Colon (tissue), 2 donors: ENCODE data around the gene TRPM4.
"Not testable (repeated sequence)": the region's sequence is repeated elsewhere in the genome, so short reads cannot be mapped to it uniquely, and the experiment has no call there.

ENCODE experiments used
- FAIRE-seq: peaks from 2 replicates; lab custom pipeline; 2012; peaks lifted over from hg19 to GRCh38; lab: Jason Lieb, UNC
- donor health status: control.
- donor health status: control.

TRPM4 gene

GRCh38 chr19:49157445-49158224 lies at the start of gene TRPM4:
Gene TRPM4, plus strand, starts transcription at chr19:49157792. Its CDS starts 75 bp downstream, at chr19:49157867.
- no peak for FAIRE-seq

DNA sequence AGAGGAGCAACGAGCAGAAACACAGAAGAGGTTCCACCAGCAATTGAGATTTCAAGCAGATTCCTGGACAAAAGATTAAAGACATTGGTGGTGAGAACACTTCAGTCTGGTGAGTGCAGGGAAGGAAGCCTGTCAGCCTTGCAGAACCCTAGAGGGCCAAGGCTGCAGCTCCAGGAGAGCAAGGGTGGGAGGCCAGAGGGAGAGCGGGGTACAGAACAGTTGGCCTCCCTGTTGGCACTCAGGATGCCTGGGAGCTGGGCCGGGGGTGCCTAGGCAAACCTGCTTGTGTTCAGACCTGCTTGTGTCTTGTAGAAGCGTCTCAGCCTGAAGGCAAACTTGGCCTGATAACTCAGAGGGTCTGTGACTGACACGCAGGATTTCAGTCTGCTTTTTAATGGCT lies 48.5 kb upstream of the TRPM4 start:
- FAIRE-seq = no peak

GRCh38 chr19:49109569-49110233 lies 47.9 kb upstream of the TRPM4 start:
- no peak for FAIRE-seq

GRCh38 chr19:49110567-49110966 lies 47.0 kb upstream of the TRPM4 start:
- no peak for FAIRE-seq

DNA sequence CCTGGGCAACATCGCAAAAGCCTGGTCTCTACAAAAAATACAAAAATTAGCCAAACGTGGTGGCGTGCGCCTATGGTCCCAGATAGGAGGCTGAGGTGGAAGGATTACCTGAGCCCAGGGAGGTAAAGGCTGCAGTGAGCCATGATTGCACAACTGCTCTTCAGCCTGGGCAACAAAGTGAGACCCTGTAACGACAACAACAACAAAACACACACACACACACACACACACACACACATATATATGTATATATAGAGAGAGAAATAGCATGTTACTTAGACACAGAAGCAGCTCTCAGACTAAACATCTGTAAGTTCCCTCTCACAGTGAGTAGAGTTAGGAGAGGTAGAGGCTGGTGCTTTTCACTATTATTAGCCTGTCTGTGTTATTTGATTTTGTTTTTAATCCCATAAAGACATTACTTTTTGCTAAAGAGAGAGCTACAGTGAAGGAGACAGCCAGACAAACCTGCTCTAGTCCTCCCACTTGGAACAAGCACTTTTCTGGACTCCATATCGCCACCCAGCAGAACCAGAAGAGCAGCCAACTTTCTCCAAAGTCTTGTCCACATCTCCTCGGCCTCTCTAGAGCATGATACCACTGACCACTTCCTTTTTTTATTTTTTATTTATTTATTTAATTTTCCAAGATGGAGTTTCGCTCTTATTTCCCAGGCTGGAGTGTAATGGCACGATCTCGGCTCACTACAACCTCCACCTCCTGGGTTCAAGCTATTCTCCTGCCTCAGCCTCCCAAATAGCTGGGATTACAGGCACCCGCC lies 46.2 kb upstream of the TRPM4 start:
- FAIRE-seq = no peak

DNA sequence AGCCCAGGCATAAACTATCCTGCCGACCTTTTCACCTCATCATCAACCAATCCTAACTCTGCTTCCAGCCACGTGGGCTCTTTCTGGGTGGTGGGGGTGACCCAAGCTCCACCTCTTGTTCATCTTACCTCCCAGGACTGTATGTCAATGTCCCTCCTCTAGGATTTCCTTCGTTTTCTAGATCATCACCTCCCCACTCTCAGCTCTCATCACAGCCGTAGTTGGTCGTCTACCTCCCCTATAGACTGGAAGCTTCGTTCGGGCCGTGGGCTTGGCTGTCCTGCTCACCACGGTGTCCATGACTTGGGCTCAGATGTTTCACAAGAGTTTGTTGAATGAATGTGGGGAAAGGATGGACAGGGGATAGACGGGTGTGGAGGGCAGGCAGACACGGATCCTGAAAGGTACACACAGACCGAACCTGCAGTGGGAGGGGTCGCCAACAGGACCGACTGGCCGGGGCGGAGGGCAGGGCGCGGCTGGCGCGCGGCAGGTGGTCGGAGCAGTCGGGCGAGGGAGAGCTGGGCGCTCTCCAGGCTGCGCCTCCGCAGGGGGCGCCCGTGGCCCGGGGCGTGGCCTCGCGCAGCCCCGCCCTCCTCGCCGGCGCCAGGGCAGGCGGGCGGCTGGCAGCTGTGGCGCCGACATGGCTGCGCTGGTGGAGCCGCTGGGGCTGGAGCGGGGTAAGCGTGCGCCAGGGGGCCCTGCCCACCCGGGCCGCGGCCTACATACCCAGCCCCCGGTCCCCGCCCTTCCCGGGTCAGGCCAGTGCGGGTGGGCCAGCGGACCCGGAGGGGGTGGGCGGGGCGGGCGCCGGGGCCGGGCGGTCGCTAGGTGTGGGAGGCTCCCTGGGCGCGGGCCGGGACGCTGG lies 43.6 kb upstream of the TRPM4 start, which contains the start of gene LIN7B:
Gene LIN7B (plus strand): TSS at position 609 of the 868 bp plus-strand sequence. CDS start 35 bp downstream, at position 644.
- no peak for FAIRE-seq

GRCh38 chr19:49114630-49115363 lies 42.8 kb upstream of the TRPM4 start:
- no peak for FAIRE-seq

GRCh38 chr19:49116544-49116943 lies 41.0 kb upstream of the TRPM4 start:
- no peak for FAIRE-seq

- FAIRE-seq = no peak
These were observed 39.7 kb upstream of the TRPM4 start for GRCh38 chr19:49117677-49118564.

DNA sequence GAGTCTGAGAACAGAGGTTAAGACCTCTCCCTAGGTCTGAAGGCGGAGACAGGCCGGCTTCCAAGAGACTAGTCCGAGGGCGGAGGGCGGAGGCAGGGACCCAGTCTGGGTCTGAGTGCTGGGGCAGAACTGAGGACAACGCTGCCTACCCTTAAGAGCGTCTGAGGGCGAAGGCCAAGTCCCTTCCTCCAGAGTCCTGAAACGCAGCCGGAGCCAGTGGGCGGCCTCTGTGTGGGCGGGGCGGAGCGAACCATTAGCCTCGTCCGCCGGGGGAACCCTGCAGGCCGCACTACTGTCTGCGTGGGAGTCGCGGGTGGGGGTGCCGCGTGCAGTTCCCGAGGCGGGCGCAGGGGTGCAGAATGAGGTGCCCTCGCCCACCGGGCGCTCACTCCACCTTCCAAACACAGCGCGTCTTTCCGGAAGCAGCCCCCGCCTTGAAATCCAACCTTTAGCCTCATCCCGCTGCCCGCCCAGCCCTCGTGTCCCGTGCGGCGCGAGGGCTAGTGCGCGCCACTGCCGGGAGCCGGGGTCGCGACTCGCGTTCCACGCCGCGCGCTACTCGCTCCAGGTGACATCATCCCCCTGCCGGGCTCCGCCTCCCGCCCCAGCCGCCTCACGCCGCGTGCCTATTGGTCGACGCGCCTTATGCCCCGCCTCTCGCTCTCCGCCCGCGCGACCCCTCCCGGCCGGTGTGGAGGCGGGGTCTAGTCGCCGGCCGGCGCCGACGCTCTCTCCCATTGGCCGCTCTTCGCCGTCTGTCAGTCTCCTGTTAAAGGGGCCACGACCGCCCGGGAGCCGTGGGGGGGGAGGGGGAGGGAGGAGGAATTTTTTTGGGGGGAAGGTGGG lies 38.8 kb upstream of the TRPM4 start, which contains the start of gene C19orf73:
Gene C19orf73 (minus strand): TSS at position 579 of the 846 bp plus-strand sequence. CDS start 121 bp downstream, at position 458.
- no peak for FAIRE-seq

GRCh38 chr19:49119411-49120324 lies 37.9 kb upstream of the TRPM4 start, which contains the start of gene PPFIA3:
Gene PPFIA3, plus strand, starts transcription at chr19:49119544. Its CDS starts 8,330 bp downstream, at chr19:49127874.
- no peak for FAIRE-seq

DNA sequence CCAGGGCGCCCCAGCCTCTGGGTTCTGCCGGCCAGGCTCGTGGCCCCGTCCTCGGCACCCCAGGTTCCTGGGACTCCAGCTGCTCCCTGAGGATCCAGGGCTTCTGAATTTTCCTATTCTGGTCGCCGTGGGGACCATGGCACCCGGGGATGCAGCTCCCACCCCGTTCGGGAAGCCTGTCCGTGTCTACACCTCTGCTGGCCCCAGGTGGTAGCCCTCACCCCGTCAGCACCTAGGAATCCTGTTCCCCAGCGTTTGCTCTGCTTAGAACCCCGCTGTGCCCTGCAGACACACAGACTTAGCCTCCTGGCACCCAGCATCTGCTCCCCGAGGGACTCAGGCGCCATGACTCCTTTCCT lies 37.3 kb upstream of the TRPM4 start:
- FAIRE-seq = no peak

DNA sequence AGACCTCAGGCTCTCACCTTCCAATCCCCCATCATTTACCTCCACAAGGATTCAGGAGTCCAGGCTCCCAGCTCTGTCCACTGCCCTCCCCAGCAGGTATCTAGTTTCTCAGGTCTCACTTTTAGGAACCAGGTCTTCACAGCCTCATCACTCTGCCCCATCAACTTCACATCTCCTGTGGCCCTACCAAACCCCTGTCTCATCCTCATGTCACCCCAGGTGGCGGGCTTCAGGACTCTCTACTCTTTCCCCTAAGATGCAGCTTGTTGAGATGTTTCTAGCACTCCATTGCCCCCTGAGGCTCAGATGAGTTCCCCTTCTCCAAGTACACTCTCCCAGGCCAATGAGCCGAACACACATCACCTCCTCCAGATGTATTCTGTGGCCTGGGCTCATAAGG lies 36.7 kb upstream of the TRPM4 start:
- FAIRE-seq = no peak

- not testable (repeated sequence) for FAIRE-seq
These were observed 35.8 kb upstream of the TRPM4 start for GRCh38 chr19:49121841-49122240.

DNA sequence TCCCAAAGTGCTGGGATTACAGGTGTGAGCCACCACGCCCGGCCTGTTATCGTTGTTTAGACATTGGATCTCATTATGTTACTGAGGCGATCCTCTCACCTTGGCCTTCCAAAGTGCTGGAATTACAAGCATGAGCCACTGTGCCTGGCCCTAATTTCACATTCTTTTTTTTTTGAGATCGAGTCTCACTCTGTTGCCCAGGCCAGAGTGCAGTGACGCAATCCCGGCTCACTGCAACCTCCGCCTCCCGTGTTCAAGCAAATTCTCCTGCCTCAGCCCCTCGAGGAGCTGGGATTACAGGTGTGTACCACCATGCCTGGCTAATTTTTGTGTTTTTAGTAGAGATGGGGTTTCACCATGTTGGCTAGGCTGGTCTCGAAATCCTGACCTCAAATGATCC lies 34.3 kb upstream of the TRPM4 start:
- FAIRE-seq = not testable (repeated sequence)

- no peak for FAIRE-seq
These were observed 32.4 kb upstream of the TRPM4 start for GRCh38 chr19:49125025-49125731.

DNA sequence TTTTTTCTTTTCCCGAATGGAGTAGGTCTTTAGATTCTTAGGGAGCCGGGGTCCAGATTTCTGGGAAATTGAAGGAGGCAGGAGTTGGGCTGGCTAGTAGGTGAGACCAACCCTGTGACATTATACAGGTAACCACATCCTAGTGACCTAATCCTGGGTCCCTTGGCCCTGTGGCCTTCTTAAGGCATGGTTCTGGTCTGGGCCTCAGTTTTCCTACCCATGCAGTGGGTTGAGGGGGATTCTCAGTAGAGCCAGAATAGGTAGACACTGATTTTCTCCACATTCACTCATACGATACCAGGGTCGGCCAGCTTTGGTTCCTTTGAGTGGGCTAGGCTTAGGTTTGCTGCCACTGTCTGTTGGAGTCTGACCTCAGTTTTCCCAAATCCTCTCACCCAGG lies 31.0 kb upstream of the TRPM4 start:
- no peak for FAIRE-seq
